RWPE2 (cell line): ENCODE data around the gene ARL3.

Experiments used
- ATAC-seq: fragments of 200-7000 bp; cut with Tn5 transposase; 3 replicates; pipeline ENCODE4 v1.9.1; 2021; ENCODE audit warnings: low read depth
- DNase-seq: peaks from one replicate; pipeline ENCODE4 v3.0.0-alpha.2; 2020; ENCODE audit warnings: low spot score
- H3K27ac ChIP-seq: fragments of 450-650 bp; 2 replicates; pipeline ENCODE4 v1.5.1; 2017; ENCODE audit warnings: mild to moderate bottlenecking; ENCODE audit not compliant: poor library complexity, severe bottlenecking
- H3K27me3 ChIP-seq: fragments of 250-450 bp; sonication (Bioruptor Pico); 2 replicates; pipeline ENCODE4 v1.5.1; 2021; ENCODE audit warnings: mild to moderate bottlenecking, moderate library complexity; ENCODE audit not compliant: insufficient read depth, poor library complexity, severe bottlenecking
- H3K36me3 ChIP-seq: fragments of 250-450 bp; sonication (Bioruptor Pico); 2 replicates; pipeline ENCODE4 v1.5.1; 2020; ENCODE audit warnings: low read depth, mild to moderate bottlenecking, moderate library complexity
- H3K4me1 ChIP-seq: fragments of 250-450 bp; sonication (Bioruptor Pico); 2 replicates; pipeline ENCODE4 v1.5.1; 2021; ENCODE audit warnings: mild to moderate bottlenecking, moderate library complexity; ENCODE audit not compliant: insufficient read depth, poor library complexity, severe bottlenecking
- H3K4me3 ChIP-seq: fragments of 250-450 bp; sonication (Bioruptor Pico); 2 replicates; pipeline ENCODE4 v1.5.1; 2021; ENCODE audit warnings: mild to moderate bottlenecking, moderate library complexity; ENCODE audit not compliant: severe bottlenecking
- H3K9me3 ChIP-seq: fragments of 250-450 bp; sonication (Bioruptor Pico); 2 replicates; pipeline ENCODE4 v1.5.1; 2021; ENCODE audit warnings: mild to moderate bottlenecking, moderate library complexity; ENCODE audit not compliant: severe bottlenecking
- TF ChIP-seq, protein P1 (sequence below): fragments of 450-650 bp; IDR thresholded peaks from one replicate; pipeline ENCODE4 v1.5.1; 2017; ENCODE audit warnings: mild to moderate bottlenecking, moderate library complexity; ENCODE audit not compliant: poor library complexity, severe bottlenecking

The ARL3 gene

DNA sequence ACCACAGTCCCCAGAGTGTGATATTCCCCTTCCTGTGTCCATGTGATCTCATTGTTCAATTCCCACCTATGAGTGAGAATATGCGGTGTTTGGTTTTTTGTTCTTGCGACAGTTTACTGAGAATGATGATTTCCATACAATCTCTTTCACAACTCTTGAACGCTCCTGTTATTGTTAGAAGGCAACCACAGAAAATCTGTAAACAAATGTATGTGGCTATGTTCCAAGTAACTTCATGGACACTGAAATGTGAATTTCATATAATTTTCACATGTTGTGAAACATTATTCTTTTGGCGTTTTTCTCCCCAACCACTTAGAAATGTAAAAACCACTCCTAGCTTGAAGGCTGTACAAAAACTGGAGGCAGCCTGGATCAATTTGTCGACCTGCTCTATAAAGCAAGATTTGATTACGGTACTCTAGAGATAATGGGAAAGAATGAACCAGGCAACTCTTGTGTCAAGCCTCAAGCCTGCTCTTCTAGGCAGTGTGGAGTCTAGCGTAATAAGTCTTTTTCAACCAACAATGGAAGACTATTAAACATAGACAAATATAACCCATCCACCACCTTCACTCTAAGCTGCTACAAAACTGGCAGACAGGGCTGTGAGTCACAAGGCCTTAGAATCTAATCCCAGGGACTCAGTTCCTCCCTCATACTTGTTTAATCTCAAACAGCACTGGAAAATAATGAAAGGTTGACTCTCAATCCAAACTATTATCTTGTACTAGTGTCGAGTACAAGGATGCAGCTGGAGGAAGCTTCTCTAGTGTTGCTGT is 22.7 kb downstream of the ARL3 start:
- H3K4me1 ChIP-seq = no peaks in the 10 kb centered on the region
- no peak for ATAC-seq
- TF ChIP-seq, protein P1, sequence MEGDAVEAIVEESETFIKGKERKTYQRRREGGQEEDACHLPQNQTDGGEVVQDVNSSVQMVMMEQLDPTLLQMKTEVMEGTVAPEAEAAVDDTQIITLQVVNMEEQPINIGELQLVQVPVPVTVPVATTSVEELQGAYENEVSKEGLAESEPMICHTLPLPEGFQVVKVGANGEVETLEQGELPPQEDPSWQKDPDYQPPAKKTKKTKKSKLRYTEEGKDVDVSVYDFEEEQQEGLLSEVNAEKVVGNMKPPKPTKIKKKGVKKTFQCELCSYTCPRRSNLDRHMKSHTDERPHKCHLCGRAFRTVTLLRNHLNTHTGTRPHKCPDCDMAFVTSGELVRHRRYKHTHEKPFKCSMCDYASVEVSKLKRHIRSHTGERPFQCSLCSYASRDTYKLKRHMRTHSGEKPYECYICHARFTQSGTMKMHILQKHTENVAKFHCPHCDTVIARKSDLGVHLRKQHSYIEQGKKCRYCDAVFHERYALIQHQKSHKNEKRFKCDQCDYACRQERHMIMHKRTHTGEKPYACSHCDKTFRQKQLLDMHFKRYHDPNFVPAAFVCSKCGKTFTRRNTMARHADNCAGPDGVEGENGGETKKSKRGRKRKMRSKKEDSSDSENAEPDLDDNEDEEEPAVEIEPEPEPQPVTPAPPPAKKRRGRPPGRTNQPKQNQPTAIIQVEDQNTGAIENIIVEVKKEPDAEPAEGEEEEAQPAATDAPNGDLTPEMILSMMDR = no peak
- no peaks in the 10 kb centered on the region for H3K9me3 ChIP-seq
- H3K36me3 ChIP-seq = peaks cover 16% of the 10 kb centered on the region
- H3K27me3 ChIP-seq = no peaks in the 10 kb centered on the region
- no peak for DNase-seq
- H3K4me3 ChIP-seq = no peak overlapping the region
- no peak overlapping the region for H3K27ac ChIP-seq

DNA sequence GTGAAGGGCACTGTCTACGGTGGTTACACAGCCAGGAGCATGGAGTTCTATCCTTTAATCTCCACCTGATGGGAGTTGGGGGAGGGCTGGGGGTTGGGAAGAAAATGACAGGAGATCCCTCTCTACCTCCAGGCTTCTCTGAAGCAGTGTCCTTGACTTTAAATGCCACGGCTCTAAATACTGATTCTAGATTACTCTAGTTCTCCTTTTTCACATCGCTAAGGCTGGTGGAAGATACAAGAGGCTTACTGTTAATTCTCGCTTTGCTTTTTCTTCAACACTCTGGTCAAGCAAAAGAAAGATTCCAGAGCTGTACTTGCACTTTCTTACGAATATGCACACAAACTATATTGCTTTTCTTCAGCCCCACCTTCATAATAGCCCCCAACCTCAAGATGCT is 30.5 kb downstream of the ARL3 start:
- Histone ChIP-seq H3K4me3 (no peak overlapping the region), H3K9me3 (no peaks in the 10 kb centered on the region), H3K36me3 (peaks cover 6% of the 10 kb centered on the region; the same call in 1 of the 2 replicates), H3K27ac (no peak overlapping the region), H3K27me3 (no peaks in the 10 kb centered on the region), H3K4me1 (no peaks in the 10 kb centered on the region)
- DNase-seq = no peak
- no peak for ATAC-seq
- TF ChIP-seq, protein P1 = no peak

DNA sequence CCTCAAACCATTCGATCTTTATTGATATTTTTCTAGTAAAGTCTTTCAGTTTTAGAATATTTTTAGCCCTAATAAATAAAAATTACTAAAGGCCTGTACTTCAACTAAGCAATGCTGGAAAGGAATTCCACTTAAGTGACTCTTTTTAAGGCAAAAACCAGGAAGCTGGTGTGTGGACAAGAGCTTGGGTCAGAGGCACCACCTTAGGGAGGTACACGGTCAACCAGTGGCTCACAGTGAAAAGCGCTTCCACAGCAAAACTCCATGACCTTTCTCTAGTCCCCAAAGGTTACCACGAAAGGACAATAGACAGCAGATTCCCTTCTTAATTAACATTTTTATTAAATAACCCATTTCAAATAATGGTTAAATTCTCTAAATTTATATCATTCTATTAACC is 31.2 kb downstream of the ARL3 start:
- Histone ChIP-seq H3K9me3 (no peaks in the 10 kb centered on the region), H3K36me3 (peaks cover 6% of the 10 kb centered on the region; the same call in 1 of the 2 replicates), H3K4me3 (no peak overlapping the region), H3K27me3 (no peaks in the 10 kb centered on the region), H3K4me1 (no peaks in the 10 kb centered on the region), H3K27ac (no peak overlapping the region)
- ATAC-seq = no peak
- TF ChIP-seq, protein P1 = no peak
- no peak for DNase-seq

DNA sequence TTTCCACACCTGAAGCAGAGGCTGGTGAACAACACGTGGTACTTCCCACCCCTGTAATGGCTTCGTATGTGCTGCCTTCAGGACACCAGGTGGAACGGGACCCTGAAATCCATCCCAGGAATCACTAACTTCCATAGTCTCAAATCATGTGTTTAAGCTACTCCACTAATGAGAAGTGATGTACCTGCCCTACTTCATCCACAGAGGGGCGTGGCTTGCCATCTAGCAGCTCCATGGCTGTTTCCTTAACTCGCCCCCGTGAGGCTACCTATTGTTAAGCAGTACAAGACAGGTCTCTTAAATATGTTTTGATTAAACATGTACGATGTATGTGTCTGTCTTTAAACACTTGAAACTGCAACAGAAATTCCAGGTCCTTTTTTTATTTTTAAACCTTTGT is 31.8 kb downstream of the ARL3 start:
- no peaks in the 10 kb centered on the region for H3K4me1 ChIP-seq
- TF ChIP-seq, protein P1 = no peak
- H3K27me3 ChIP-seq = no peaks in the 10 kb centered on the region
- H3K36me3 ChIP-seq = peaks cover 6% of the 10 kb centered on the region; the same call in 1 of the 2 replicates
- no peaks in the 10 kb centered on the region for H3K9me3 ChIP-seq
- DNase-seq = no peak
- no peak overlapping the region for H3K4me3 ChIP-seq
- H3K27ac ChIP-seq = no peak overlapping the region
- ATAC-seq = no peak

DNA sequence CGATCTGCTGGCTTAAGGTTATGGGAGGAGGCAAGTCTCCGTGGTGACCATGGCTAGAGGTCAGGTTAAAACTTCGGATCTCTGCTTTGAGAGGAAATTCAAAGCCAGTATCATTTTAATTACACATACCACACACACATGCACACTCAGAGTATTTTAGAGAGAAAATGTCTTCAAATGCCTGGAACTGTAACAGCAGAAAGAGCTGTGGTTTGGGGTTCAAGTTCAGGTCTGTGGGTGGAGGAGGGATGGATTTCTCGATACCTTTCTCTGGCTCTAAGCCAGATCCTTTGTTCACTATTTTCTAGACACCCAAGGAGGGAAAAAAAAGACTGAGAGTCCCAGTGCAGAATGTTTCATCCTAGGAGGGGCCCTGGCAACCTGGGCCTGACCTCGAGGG is 32.5 kb downstream of the ARL3 start:
- Histone ChIP-seq H3K27me3 (no peaks in the 10 kb centered on the region), H3K27ac (no peak overlapping the region), H3K4me1 (no peaks in the 10 kb centered on the region), H3K9me3 (no peaks in the 10 kb centered on the region), H3K4me3 (no peak overlapping the region), H3K36me3 (peaks cover 6% of the 10 kb centered on the region; the same call in 1 of the 2 replicates)
- DNase-seq (no peak), ATAC-seq (no peak)
- TF ChIP-seq, protein P1 = no peak
